ENCODE measurements around the gene BNIP3. TPM values are rescaled to one million over a fixed set of nuclear protein-coding genes. Genes with fewer than 3 reads are reported as not detected.

BNIP3 gene
- total RNA-seq, 1 donor from 2014 or later = 48.9 TPM

DNA sequence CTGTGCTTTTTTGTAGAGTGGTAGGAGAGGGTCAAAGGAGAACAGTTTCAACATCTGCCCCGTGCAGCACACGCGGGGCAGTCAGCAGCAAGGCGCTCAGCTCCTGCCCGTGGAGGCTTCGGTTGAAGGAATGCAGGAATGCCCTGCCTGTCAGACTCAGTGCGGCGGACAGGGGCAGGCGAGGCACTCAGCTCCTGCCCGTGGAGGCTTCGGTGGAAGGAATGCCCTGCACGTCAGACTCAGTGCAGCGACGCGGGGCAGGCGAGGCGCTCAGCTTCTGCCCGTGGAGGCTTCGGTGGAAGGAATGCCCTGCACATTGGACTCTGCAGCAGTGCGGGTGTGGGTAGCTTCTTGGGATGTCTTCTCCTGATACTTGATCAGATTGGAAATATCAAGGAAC is 43.9 kb downstream of the BNIP3 start:
- Mint-ChIP-seq H3K27ac (no peak overlapping the region), H3K4me1 (ENCODE audit: low read depth) (peaks cover under 1% of the 10 kb centered on the region), H3K9me3 (no peaks in the 10 kb centered on the region), H3K36me3 (ENCODE audit: low read depth) (peaks cover 22% of the 10 kb centered on the region), H3K4me3 (no peak overlapping the region), H3K27me3 (ENCODE audit: insufficient read depth) (no peaks in the 10 kb centered on the region)
- no peak for DNase-seq (ENCODE audit: low spot score)
- intact Hi-C loops (cut with micrococcal nuclease) = no loop called here

DNA sequence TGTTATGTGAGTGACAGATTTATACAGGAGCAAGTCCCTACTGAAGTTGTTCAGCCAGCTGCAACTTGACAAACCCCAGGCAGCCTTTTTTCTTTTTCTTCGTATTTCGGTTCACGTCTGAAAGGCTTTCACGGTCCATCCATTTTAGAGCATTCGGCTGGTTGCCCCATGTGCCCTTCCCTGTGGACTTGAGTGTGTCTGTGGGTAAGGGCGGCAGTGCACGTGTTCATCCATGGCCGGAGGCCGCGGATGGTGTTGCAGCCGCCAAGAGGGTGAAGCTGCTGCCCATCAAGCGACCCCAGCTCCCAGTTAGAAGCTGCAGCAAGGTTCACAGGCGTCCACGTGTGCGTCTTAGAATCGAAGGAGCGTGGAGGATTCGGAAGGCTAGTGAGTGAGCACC is 45.0 kb downstream of the BNIP3 start:
- H3K36me3 Mint-ChIP-seq (ENCODE audit: low read depth) = peaks cover 22% of the 10 kb centered on the region
- H3K27me3 Mint-ChIP-seq (ENCODE audit: insufficient read depth) = no peaks in the 10 kb centered on the region
- H3K4me1 Mint-ChIP-seq (ENCODE audit: low read depth) = no peaks in the 10 kb centered on the region
- DNase-seq (ENCODE audit: low spot score) = no peak
- H3K9me3 Mint-ChIP-seq = no peaks in the 10 kb centered on the region
- no peak overlapping the region for H3K27ac Mint-ChIP-seq
- intact Hi-C loops (cut with micrococcal nuclease) = no loop called here
- no peak overlapping the region for H3K4me3 Mint-ChIP-seq

DNA sequence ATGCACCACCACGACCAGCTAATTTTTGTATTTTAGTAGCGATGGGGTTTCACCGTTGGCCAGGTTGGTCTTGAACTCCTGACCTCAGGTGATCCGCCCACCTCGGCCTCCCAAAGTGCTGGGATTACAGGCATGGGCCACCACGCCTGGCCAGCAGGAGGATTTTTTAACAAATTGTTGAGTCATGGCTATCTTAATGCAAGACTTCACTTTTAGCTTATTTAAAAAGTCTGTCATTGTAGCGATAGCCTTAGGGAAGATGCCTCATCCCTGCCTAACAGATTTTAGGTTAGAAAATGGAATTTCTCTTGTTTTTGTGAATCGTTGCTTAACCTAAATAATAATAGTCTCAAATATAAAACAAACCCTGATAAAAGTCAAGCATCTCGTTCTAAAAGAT is 45.4 kb downstream of the BNIP3 start:
- no peaks in the 10 kb centered on the region for H3K27me3 Mint-ChIP-seq (ENCODE audit: insufficient read depth)
- intact Hi-C loops (cut with micrococcal nuclease) = no loop called here
- H3K9me3 Mint-ChIP-seq = no peaks in the 10 kb centered on the region
- peaks cover 22% of the 10 kb centered on the region for H3K36me3 Mint-ChIP-seq (ENCODE audit: low read depth)
- DNase-seq (ENCODE audit: low spot score) = no peak
- H3K27ac Mint-ChIP-seq = no peak overlapping the region
- no peak overlapping the region for H3K4me3 Mint-ChIP-seq
- H3K4me1 Mint-ChIP-seq (ENCODE audit: low read depth) = peaks cover 3% of the 10 kb centered on the region

DNA sequence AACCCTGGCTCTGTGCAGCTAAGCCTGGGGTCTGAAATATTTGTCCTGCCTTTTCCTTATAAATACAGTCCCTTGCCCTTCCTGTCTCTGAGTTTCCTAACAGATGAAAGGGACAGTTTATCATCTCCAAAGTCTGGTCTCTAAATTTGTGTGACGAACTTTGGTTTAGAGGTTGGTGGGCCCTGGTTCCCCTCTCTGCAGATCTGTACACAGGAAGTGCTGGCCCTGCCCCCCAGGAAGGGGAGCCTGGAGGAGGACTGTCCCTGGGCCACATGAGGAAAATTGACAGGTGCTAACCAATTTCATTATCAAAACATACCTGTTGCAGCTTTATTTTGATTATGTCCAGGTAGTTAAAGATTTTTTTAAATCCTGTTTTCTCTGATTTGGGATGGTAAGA is 46.5 kb downstream of the BNIP3 start:
- Mint-ChIP-seq H3K27ac (no peak overlapping the region), H3K4me1 (ENCODE audit: low read depth) (peaks cover 13% of the 10 kb centered on the region), H3K36me3 (ENCODE audit: low read depth) (peaks cover 18% of the 10 kb centered on the region), H3K9me3 (no peaks in the 10 kb centered on the region), H3K27me3 (ENCODE audit: insufficient read depth) (no peaks in the 10 kb centered on the region), H3K4me3 (no peak overlapping the region)
- no peak for DNase-seq (ENCODE audit: low spot score)
- intact Hi-C loops (cut with micrococcal nuclease) = no loop called here

DNA sequence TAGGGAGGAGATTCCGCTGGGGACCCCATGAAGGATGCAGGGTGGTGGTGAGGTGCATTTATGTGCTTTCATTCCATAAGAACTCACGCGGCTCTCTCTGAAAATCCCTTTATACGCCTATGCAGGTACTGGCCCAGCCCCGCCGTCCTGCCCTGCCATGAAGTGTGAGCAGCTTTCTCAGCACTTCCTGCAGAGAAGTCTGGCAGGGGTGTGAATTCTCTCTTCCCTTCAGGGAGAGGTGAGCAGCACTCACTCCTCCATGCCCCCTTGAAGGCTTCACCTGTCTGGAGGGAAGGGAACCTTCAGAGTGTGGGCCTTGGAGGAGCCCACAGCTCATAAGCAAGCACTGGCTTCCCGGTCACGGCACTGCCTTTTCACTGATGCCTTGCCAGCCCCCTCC is 47.0 kb downstream of the BNIP3 start:
- no peak for DNase-seq (ENCODE audit: low spot score)
- peaks cover 20% of the 10 kb centered on the region for H3K36me3 Mint-ChIP-seq (ENCODE audit: low read depth)
- peaks cover 18% of the 10 kb centered on the region for H3K4me1 Mint-ChIP-seq (ENCODE audit: low read depth)
- no peaks in the 10 kb centered on the region for H3K27me3 Mint-ChIP-seq (ENCODE audit: insufficient read depth)
- H3K27ac Mint-ChIP-seq = no peak overlapping the region
- intact Hi-C loops (cut with micrococcal nuclease) = no loop called here
- no peaks in the 10 kb centered on the region for H3K9me3 Mint-ChIP-seq
- no peak overlapping the region for H3K4me3 Mint-ChIP-seq

DNA sequence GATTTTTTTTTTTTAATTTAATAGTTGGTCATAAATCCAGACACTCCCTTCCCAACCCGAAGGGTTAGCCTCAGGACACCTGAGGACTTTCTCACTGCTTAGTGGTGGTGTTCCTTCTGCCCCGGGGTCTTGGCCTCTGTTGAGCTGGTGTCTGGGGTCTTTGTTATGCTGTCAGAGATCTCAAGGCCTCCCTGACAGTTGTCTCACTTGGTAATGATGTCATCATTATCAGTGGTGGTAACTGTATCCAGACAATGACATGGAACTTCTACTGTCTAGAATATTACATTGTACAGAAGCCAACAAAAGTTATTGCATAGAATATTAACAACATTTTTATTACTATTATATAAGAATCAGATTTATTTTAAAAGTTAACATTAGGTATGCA is 48.0 kb downstream of the BNIP3 start:
- Mint-ChIP-seq H3K4me1 (ENCODE audit: low read depth) (peaks cover 29% of the 10 kb centered on the region), H3K9me3 (no peaks in the 10 kb centered on the region), H3K27me3 (ENCODE audit: insufficient read depth) (no peaks in the 10 kb centered on the region), H3K4me3 (no peak overlapping the region), H3K27ac (no peak overlapping the region), H3K36me3 (ENCODE audit: low read depth) (peaks cover 18% of the 10 kb centered on the region)
- intact Hi-C loops (cut with micrococcal nuclease) = no loop called here
- DNase-seq (ENCODE audit: low spot score) = no peak

DNA sequence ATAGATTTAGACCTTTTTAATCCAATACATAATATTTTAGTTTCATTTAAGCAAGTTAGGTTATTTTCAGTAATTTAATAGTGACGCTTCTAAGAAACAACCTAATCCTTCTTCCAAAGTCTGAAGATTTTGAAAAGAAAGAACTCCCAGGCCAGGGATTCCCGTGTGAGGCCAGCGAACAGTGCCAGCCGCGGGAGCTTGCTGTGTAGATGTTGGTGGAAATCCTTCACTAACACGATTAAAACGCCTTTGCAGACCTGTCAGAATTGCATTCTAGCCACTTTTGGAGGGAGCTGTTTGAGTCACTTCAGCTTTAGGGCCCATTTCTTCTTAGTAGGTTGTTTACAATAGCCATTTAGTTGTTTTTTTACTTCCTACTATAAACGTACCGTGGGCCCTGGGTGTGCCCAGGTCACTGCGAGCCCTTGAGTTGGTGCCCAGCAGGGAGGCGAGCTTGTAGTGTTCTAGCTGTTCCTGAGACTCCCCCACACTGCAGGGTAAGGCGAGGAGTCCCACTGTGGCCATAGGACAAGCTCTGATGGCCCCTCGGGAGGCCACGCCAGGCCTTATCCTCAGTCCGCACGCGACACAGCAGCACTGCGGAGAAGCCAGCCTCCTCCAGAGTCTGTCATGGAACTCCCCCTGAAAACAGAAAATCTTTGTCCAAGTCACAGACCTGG is 48.6 kb downstream of the BNIP3 start:
- peaks cover 34% of the 10 kb centered on the region for H3K4me1 Mint-ChIP-seq (ENCODE audit: low read depth)
- no peak overlapping the region for H3K4me3 Mint-ChIP-seq
- H3K27me3 Mint-ChIP-seq (ENCODE audit: insufficient read depth) = no peaks in the 10 kb centered on the region
- H3K9me3 Mint-ChIP-seq = no peaks in the 10 kb centered on the region
- DNase-seq (ENCODE audit: low spot score) = no peak
- intact Hi-C loops (cut with micrococcal nuclease) = no loop called here
- H3K27ac Mint-ChIP-seq = no peak overlapping the region
- peaks cover 14% of the 10 kb centered on the region for H3K36me3 Mint-ChIP-seq (ENCODE audit: low read depth)

DNA sequence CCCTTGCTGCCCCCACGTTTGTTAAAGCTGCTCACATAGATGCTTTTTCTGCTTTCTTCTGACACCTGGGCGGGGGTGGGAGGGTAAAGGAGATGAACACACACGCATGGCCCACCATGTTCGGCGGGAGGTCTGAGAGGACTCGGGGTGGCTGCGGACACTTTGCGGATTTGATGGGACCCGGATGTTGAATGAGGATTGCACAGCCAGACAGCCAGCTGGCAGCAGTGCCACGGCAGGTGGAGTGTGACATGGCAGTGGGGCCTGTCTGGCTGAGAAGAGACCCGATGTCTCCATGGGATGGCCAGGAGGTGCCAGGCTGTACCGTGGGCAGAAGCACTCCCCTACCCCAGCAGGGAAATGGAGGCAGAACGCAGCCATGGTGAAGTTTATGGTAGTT is 49.7 kb downstream of the BNIP3 start:
- Mint-ChIP-seq H3K27ac (no peak overlapping the region), H3K9me3 (no peaks in the 10 kb centered on the region), H3K27me3 (ENCODE audit: insufficient read depth) (no peaks in the 10 kb centered on the region), H3K4me1 (ENCODE audit: low read depth) (peaks cover 45% of the 10 kb centered on the region), H3K4me3 (no peak overlapping the region), H3K36me3 (ENCODE audit: low read depth) (peaks cover 16% of the 10 kb centered on the region)
- intact Hi-C loops (cut with micrococcal nuclease) = no loop called here
- DNase-seq (ENCODE audit: low spot score) = no peak

DNA sequence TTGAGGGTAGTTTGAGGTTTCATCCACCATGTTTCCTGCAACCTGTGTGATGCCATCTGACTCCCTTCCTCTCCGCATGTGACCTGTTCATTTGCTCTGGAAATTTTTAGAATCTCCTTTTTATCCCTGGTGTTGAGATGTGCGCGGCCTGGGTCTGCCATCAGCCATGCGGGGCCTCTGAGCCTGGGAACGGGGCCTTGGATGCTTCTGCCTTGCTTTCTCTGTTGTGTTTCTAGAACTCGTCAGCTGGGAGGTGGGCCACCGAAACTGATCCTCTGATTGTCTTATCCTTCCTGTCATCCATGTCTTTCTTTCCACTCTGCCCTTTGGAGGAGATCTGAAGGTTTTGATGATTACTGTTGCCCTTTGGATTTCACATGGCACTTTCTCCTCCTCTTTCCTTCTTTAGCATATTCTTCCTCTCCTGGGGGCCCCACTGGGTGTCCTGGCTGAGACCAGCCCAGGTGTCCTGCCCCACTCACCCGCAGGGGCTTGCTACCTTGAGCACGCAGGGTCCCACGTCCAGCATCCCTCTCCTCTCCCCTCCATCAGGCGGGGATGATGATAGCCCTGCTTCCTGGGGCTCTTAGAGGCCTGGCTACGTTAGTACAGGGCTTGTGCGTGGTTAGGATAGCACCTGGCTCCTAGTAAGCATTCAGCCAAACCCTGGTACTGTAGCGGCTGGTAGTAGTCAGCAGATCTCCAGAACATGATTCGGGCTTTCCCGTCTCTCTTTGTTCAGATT is 51.0 kb downstream of the BNIP3 start:
- no peak overlapping the region for H3K4me3 Mint-ChIP-seq
- H3K36me3 Mint-ChIP-seq (ENCODE audit: low read depth) = peaks cover 16% of the 10 kb centered on the region
- H3K9me3 Mint-ChIP-seq = no peaks in the 10 kb centered on the region
- no peak for DNase-seq (ENCODE audit: low spot score)
- peaks cover 52% of the 10 kb centered on the region for H3K4me1 Mint-ChIP-seq (ENCODE audit: low read depth)
- intact Hi-C loops (cut with micrococcal nuclease) = no loop called here
- H3K27ac Mint-ChIP-seq = no peak overlapping the region
- H3K27me3 Mint-ChIP-seq (ENCODE audit: insufficient read depth) = no peaks in the 10 kb centered on the region

DNA sequence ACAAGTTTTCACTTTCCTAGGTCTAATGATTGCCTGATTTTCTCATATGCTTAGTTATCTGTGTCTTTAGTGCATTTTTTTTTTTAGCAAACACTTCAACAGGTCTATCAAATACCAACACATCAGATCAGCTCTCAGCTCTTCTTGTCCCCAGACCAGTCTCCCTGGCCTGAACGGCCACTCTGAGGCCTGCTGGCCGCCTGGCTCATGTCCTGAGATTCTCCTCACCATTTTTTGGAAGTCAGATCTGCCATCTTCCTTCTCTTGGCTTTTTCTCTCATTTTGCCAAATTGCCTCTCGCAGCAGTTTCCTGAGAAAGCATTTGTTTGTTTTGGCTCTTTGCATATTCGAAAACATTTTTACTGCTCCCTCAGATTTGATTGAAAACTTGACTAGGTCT is 51.6 kb downstream of the BNIP3 start:
- intact Hi-C loops (cut with micrococcal nuclease) = no loop called here
- Mint-ChIP-seq H3K27ac (no peak overlapping the region), H3K4me1 (ENCODE audit: low read depth) (peaks cover 57% of the 10 kb centered on the region)

DNA sequence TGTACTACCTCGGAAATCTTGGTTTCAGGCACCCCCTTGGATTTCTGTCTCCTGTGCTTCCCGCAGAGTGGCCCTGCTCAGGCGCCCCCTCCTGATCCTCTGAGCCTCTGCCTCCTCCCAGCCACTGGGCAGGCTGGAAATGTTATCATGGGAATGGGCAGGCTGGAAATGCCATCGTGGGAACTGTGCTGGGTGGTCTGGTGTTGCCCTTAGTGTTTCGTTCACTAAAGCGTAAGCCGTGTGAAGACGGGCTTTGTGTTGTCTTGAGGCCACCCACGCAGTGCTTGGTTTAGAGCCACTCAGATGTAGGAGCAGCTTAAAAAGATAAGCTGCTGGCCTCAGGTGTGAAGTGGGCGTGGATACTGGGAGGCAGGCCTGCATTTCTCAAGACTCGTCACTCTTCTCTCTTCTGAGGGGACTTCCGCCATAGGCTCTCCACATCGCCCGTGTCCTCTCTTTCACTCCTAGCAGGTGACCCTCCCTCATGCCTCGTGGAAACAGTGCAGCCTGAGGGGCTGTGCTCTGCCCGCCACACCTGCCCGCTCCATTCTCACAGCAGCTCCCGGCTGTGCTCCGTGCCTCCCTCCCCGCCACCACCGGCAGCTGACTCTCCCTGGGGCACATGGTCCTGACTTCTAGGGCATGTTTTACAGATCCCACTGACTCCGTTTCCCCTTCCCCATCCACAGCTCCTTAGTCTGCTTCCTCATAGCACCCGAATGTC is 52.4 kb downstream of the BNIP3 start:
- Mint-ChIP-seq H3K27me3 (ENCODE audit: insufficient read depth) (no peaks in the 10 kb centered on the region), H3K9me3 (peaks cover 8% of the 10 kb centered on the region), H3K4me1 (ENCODE audit: low read depth) (peaks cover 65% of the 10 kb centered on the region), H3K4me3 (no peak overlapping the region), H3K36me3 (ENCODE audit: low read depth) (peaks cover 25% of the 10 kb centered on the region), H3K27ac (peak overlapping the region; percentile 21)
- DNase-seq (ENCODE audit: low spot score) = no peak
- intact Hi-C loops (cut with micrococcal nuclease) = loop anchor here (2.0 kb wide), 1 partner anchor 54 kb away; no protein-coding TSS in a partner anchor

More for the DNA sequence above, 51.6 kb downstream of the BNIP3 start:
- DNase-seq (ENCODE audit: low spot score) = no peak
- Mint-ChIP-seq H3K36me3 (ENCODE audit: low read depth) (peaks cover 21% of the 10 kb centered on the region), H3K4me3 (no peak overlapping the region), H3K27me3 (ENCODE audit: insufficient read depth) (no peaks in the 10 kb centered on the region), H3K9me3 (peaks cover 5% of the 10 kb centered on the region)

DNA sequence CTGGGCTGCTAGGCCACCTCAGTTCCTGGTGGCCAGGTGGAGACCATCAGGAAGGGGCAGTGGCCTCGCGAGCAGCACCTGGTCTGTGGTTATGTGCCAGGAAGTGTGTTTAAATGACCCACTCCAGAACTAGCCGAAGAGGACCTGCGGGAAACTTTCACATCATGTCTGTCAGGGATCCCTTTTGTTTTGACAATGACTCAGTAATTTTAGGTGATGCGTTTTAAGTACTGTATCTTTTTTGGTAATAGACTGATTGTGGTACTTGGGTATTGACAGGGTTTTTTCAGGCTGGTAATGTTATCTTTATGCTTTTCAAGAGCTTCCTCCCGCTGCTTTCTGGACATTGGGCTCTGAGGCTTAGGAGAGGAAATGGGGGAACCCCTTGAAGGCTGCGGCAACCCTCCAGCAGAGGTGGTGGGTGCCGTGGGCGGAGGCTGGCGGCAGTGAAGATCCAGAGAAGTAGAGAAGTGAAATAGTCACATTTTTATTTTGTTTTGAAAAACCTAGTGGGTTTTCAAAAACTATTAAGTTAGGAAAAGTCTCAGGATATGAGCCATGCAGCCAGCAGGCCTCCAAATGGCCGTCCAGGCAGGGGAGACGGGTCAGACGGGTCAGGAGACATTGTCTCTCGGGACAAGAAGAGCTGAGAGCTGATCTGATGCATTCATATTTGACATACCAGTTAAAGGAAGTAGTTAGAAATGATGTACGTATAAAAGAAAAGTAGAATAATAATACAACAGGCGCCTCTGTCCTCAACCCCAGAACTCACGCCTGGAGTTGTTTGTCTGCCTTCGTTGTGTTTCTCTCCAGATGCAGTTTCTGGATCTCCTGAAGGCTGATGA is 53.3 kb downstream of the BNIP3 start:
- DNase-seq (ENCODE audit: low spot score) = peak; percentile 31
- H3K27ac Mint-ChIP-seq = peak overlapping the region; percentile 85
- intact Hi-C loops (cut with micrococcal nuclease) = loop anchor here (1.0 to 2.0 kb wide), 3 partner anchors 8 to 54 kb away; partner anchors contain the start of gene PPP2R2D
- peaks cover 65% of the 10 kb centered on the region for H3K4me1 Mint-ChIP-seq (ENCODE audit: low read depth)
- H3K9me3 Mint-ChIP-seq = peaks cover 8% of the 10 kb centered on the region
- peak overlapping the region; percentile 34 for H3K4me3 Mint-ChIP-seq
- no peaks in the 10 kb centered on the region for H3K27me3 Mint-ChIP-seq (ENCODE audit: insufficient read depth)
- H3K36me3 Mint-ChIP-seq (ENCODE audit: low read depth) = peaks cover 25% of the 10 kb centered on the region

Measured in activated T-helper 1 cell treated with anti-CD3 and anti-CD28 coated beads, Interleukin-12 subunit alpha, Interleukin-12 subunit beta, Interleukin-2, Interleukin-4 antibody, amounts not matched to agents 30 ng/mL and 10 ng/mL and 1 ng/mL, durations not matched to agents 14 hours and 24 hours and 36 hours (primary cell).